Measurements from ENCODE around the gene MCCC1. TPM values are rescaled to one million over a fixed set of nuclear protein-coding genes. Genes with fewer than 3 reads are reported as not detected.

Gene MCCC1
- total and polyA plus RNA-seq, 2 donors: 28.1 to 42.9 TPM

Other genes with a start within 250 kb of the MCCC1 start
- gene DCUN1D1, start 119.0 kb downstream of the MCCC1 start, total RNA-seq: 60.4 TPM
- gene DCUN1D1, start 119.0 kb downstream of the MCCC1 start, polyA plus RNA-seq: 22.4 TPM
- gene LAMP3, start 63.2 kb upstream of the MCCC1 start, total RNA-seq: 0.53 TPM
- gene LAMP3, start 63.2 kb upstream of the MCCC1 start, polyA plus RNA-seq: 0.39 TPM
- gene B3GNT5, start 153.8 kb upstream of the MCCC1 start, total RNA-seq: 18.3 TPM
- 4.3 TPM for gene B3GNT5, start 153.8 kb upstream of the MCCC1 start, polyA plus RNA-seq